Thyroid gland (tissue), 4 donors: ENCODE data around the gene COL4A4. TPM values are rescaled to one million over a fixed set of nuclear protein-coding genes. Genes with fewer than 3 reads are reported as not detected.

Experiments
- DNase-seq, 2 donors: peaks; one replicate each; pipeline ENCODE4 v3.0.0-alpha.2; 2019
- H3K27ac ChIP-seq, 3 donors: fragments of 200-600 bp; sonication (generic); 1 replicate in 2 of 3; 2 replicates in 1 of 3; pipeline ENCODE4 v1.5.1; 2016 to 2019; ENCODE audit warnings: mild to moderate bottlenecking in 1 of 3, moderate library complexity in 1 of 3
- H3K27me3 ChIP-seq: fragments of 200-600 bp; sonication (generic); one replicate; pipeline ENCODE4 v1.5.1; 2019
- H3K36me3 ChIP-seq, 2 donors: fragments of 200-600 bp; sonication (generic); one replicate each; pipeline ENCODE4 v1.5.1; 2016 to 2019
- H3K4me1 ChIP-seq, 2 donors: fragments of 200-600 bp; sonication (generic); one replicate each; pipeline ENCODE4 v1.5.1; 2017 to 2019
- H3K4me3 ChIP-seq, 3 donors: fragments of 200-600 bp; sonication (generic); replicated peaks in 1 of 3; 1 replicate in 2 of 3; 2 replicates in 1 of 3; pipeline ENCODE4 v1.5.1; 2016; ENCODE audit warnings: mild to moderate bottlenecking in 1 of 3
- H3K9me3 ChIP-seq: fragments of 200-600 bp; sonication (generic); one replicate; pipeline ENCODE4 v1.5.1; 2017
- POLR2A ChIP-seq, 2 donors: fragments of 450-650 bp; IDR thresholded peaks; one replicate each; pipeline ENCODE4 v1.6.1; 2017; ENCODE audit warnings: antibody characterized with exemption in 2 of 2, mild to moderate bottlenecking in 2 of 2, moderate library complexity in 1 of 2
- WGBS, 2 donors: methylation state at CpG; one replicate each; pipeline ENCODE4 v1.1.5; 2017; 5-methylcytosine and 5-hydroxymethylcytosine counted together
- intact Hi-C: fragments of 100-400 bp; cut with DNase I; formaldehyde crosslinking; loops from one replicate; pipeline ENCODE4 v1.15.1; 2023
- total RNA-seq, 4 donors: library from RNA; depleted of rRNA; stranded (reverse); fragments of >200 nt; gene quantifications; one replicate each; pipeline ENCODE4 v1.2.3, GENCODE V29; 2016
- TF ChIP-seq, protein P1 (sequence below), 6 experiments: fragments of 200-600 bp in 3 of 6; fragments of 450-650 bp in 3 of 6; sonication (generic) in 3 of 6; IDR thresholded peaks; one replicate each; pipeline ENCODE4 v1.5.1; 2016 to 2019; ENCODE audit warnings: antibody characterized with exemption in 6 of 6, mild to moderate bottlenecking in 2 of 6, inconsistent platforms in 1 of 6, moderate library complexity in 1 of 6

The COL4A4 gene
- total RNA-seq, 4 donors from 2014 or later = 16.5 to 41.7 (median 34.2) TPM

DNA sequence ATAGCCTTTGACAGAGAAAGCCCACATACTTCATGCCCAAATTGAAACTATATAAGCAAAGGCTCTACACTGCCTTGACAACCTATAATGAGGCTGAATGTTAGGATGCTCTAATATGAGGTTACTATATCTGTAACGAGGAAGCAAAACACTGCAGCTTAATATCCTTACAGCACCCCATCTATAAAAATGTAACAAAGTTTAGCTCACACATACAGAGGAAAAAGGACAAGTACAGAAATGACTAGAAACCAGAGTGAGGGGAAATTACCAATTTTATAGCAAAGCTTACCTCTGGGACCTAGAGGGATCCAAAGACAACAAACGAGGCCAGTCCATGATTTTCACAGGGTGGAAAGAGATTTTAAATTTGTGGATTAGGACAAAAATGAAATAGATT lies 138.5 kb downstream of the COL4A4 start:
- DNase-seq = no peak
- no peaks in the 10 kb centered on the region for H3K4me1 ChIP-seq
- H3K9me3 ChIP-seq = no peaks in the 10 kb centered on the region
- intact Hi-C loops = no loop called here
- no peaks in the 10 kb centered on the region for H3K27me3 ChIP-seq
- no peak overlapping the region for H3K27ac ChIP-seq
- peaks cover 0 to 3% of the 10 kb centered on the region in 2 donors for H3K36me3 ChIP-seq
- TF ChIP-seq, protein P1, sequence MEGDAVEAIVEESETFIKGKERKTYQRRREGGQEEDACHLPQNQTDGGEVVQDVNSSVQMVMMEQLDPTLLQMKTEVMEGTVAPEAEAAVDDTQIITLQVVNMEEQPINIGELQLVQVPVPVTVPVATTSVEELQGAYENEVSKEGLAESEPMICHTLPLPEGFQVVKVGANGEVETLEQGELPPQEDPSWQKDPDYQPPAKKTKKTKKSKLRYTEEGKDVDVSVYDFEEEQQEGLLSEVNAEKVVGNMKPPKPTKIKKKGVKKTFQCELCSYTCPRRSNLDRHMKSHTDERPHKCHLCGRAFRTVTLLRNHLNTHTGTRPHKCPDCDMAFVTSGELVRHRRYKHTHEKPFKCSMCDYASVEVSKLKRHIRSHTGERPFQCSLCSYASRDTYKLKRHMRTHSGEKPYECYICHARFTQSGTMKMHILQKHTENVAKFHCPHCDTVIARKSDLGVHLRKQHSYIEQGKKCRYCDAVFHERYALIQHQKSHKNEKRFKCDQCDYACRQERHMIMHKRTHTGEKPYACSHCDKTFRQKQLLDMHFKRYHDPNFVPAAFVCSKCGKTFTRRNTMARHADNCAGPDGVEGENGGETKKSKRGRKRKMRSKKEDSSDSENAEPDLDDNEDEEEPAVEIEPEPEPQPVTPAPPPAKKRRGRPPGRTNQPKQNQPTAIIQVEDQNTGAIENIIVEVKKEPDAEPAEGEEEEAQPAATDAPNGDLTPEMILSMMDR (IDR thresholded peaks at IDR 0.05) = no peak
- no peak for TF ChIP-seq POLR2A (IDR thresholded peaks at IDR 0.05)
- no peak overlapping the region for H3K4me3 ChIP-seq
- 75 to 87% methylated on average over 2 of the region's 2 CpGs for WGBS, 2 donors

DNA sequence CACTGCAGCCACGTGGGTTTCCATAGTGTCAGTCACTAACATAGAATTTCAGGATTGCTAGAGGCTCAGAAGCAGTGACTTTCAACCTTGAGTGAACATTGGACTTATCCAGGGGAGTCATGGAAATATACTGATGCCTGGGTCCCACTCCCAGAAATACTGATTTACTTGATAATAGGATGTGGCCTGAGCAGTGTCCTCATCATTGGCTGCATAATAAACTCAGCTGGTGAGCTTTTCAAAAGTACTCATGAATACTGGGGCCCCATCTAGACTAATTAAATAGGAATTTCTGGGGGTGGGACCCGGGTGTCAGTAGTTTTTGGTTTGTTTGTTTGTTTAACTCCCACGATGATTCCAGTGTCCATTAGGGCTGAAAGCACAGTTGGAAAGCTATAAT lies 141.4 kb downstream of the COL4A4 start:
- H3K4me1 ChIP-seq = no peaks in the 10 kb centered on the region
- no peak for DNase-seq
- peaks cover 0 to 3% of the 10 kb centered on the region in 2 donors for H3K36me3 ChIP-seq
- intact Hi-C loops = no loop called here
- TF ChIP-seq, protein P1 (IDR thresholded peaks at IDR 0.05) = no peak
- TF ChIP-seq POLR2A (IDR thresholded peaks at IDR 0.05) = no peak
- no peak overlapping the region for H3K27ac ChIP-seq
- no peak overlapping the region for H3K4me3 ChIP-seq
- H3K9me3 ChIP-seq = no peaks in the 10 kb centered on the region
- WGBS, 2 donors = 81 to 83% methylated on average over 3 of the region's 3 CpGs
- H3K27me3 ChIP-seq = no peaks in the 10 kb centered on the region

DNA sequence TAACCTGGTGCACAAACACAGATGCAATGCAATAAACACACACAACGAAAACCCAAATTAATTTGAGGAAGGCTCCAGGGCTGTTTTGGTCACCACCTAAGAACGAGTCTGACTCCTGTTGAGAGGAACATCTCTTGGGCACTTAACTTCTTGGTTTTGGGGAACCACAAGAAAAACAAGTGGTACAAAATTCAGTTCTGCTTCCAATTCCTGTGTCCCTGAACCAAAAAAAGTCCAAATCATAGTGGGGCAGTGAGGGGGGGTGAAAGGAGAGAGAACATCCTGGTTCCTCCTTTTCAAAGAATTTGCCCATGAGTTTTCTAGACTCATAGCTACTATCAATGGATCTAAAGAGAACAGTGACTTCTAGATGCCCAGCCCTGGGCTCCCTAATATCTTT lies 143.6 kb downstream of the COL4A4 start:
- no peak for DNase-seq
- H3K4me1 ChIP-seq = no peaks in the 10 kb centered on the region
- no peak overlapping the region for H3K27ac ChIP-seq
- H3K9me3 ChIP-seq = no peaks in the 10 kb centered on the region
- intact Hi-C loops = no loop called here
- TF ChIP-seq POLR2A (IDR thresholded peaks at IDR 0.05) = no peak
- TF ChIP-seq, protein P1 (IDR thresholded peaks at IDR 0.05) = no peak
- 81 to 94% methylated on average over 2 of the region's 2 CpGs for WGBS, 2 donors
- H3K36me3 ChIP-seq = no peaks in the 10 kb centered on the region
- no peak overlapping the region for H3K4me3 ChIP-seq
- H3K27me3 ChIP-seq = no peaks in the 10 kb centered on the region

DNA sequence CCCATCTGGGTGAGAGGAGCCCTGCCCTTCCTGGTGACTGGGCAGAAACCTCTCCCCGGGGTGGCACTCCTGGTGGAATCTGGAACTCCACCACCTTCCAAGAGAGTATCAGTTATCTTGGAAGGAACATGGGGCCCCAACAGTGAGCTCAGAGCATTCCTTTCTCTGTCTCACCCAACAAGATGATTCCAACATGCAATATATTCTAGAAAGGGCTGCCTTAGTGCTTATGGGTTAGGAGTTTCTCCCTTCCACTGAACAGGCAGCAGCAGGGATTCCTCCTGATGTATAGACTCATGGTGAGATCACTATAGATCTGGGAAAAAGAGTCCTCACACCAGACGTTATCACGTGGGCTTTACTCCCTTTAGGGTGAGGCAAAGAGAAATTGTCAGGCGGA lies 147.1 kb downstream of the COL4A4 start:
- H3K9me3 ChIP-seq = no peaks in the 10 kb centered on the region
- H3K27me3 ChIP-seq = no peaks in the 10 kb centered on the region
- no peaks in the 10 kb centered on the region for H3K4me1 ChIP-seq
- TF ChIP-seq, protein P1 (IDR thresholded peaks at IDR 0.05) = no peak
- TF ChIP-seq POLR2A (IDR thresholded peaks at IDR 0.05) = no peak
- H3K27ac ChIP-seq = no peak overlapping the region
- intact Hi-C loops = no loop called here
- no peak for DNase-seq
- WGBS, 2 donors = 61 to 85% methylated on average over 3 to 4 of the region's 4 CpGs
- no peak overlapping the region for H3K4me3 ChIP-seq
- no peaks in the 10 kb centered on the region for H3K36me3 ChIP-seq

DNA sequence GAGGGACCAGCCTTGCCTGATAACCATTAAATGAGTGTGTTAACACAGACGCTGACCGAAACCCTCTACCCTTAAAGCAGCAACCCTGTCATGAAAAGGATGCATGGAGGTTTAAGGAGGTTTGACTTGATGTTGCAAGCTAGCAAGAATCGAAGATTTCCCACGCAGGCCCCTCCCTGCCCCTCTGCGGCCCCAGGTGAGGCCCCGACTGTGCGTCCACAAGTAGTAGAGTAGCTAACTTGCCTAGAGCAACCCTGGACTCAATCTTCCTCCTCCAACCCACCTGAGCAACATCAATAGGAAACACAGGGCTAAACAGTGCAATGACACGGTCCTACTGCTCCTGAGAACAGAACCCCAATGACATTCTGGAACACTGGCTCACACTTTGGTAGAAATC lies 150.1 kb downstream of the COL4A4 start:
- H3K27me3 ChIP-seq = no peaks in the 10 kb centered on the region
- DNase-seq = no peak
- H3K36me3 ChIP-seq = no peaks in the 10 kb centered on the region
- TF ChIP-seq, protein P1 (IDR thresholded peaks at IDR 0.05) = no peak
- TF ChIP-seq POLR2A (IDR thresholded peaks at IDR 0.05) = no peak
- no peaks in the 10 kb centered on the region for H3K9me3 ChIP-seq
- 88% methylated on average over 8 of the region's 8 CpGs for WGBS, 2 donors
- no peaks in the 10 kb centered on the region for H3K4me1 ChIP-seq
- no peak overlapping the region for H3K27ac ChIP-seq
- intact Hi-C loops = no loop called here
- H3K4me3 ChIP-seq = no peak overlapping the region
